HG03469 (cell line): ENCODE data around the gene CARTPT.

ENCODE experiments used
- ATAC-seq: cut with Tn5 transposase; IDR thresholded peaks from one replicate; pipeline ENCODE4 v1.9.1; 2021; ENCODE audit warnings: mild to moderate bottlenecking, moderate library complexity, moderate number of reproducible peaks; ENCODE audit not compliant: unreplicated experiment

Gene CARTPT

GRCh38 chr5:71719063-71719964 is at the start of gene CARTPT:
Gene CARTPT (plus strand): TSS chr5:71719275. CDS start chr5:71719294, 19 bp downstream.
- ATAC-seq = no peak

- ATAC-seq = no peak
Measured at GRCh38 chr5:71677977-71678376, 41.1 kb upstream of the CARTPT start.

- ATAC-seq = no peak
Measured at GRCh38 chr5:71679714-71680113, 39.4 kb upstream of the CARTPT start.

- ATAC-seq = no peak
Measured at GRCh38 chr5:71680510-71680909, 38.6 kb upstream of the CARTPT start.

- ATAC-seq = no peak
Measured at GRCh38 chr5:71681296-71681695, 37.8 kb upstream of the CARTPT start.

- no peak for ATAC-seq
Measured at GRCh38 chr5:71684309-71684708, 34.8 kb upstream of the CARTPT start.

- ATAC-seq = no peak
Measured at GRCh38 chr5:71693828-71694427, 25.1 kb upstream of the CARTPT start.

GRCh38 chr5:71695071-71695470 is 24.0 kb upstream of the CARTPT start:
- ATAC-seq = no peak

- no peak for ATAC-seq
Measured at GRCh38 chr5:71695595-71695994, 23.5 kb upstream of the CARTPT start.

GRCh38 chr5:71697967-71698366 is 21.1 kb upstream of the CARTPT start:
- ATAC-seq = no peak

- no peak for ATAC-seq
Measured at GRCh38 chr5:71699233-71699632, 19.8 kb upstream of the CARTPT start.

- no peak for ATAC-seq
Measured at GRCh38 chr5:71699751-71700150, 19.3 kb upstream of the CARTPT start.

- ATAC-seq = no peak
Measured at GRCh38 chr5:71700803-71701202, 18.3 kb upstream of the CARTPT start.

- ATAC-seq = no peak
Measured at GRCh38 chr5:71701407-71701806, 17.7 kb upstream of the CARTPT start.

GRCh38 chr5:71703941-71704340 is 15.1 kb upstream of the CARTPT start:
- no peak for ATAC-seq

GRCh38 chr5:71705421-71705820 is 13.7 kb upstream of the CARTPT start:
- ATAC-seq = no peak

- ATAC-seq = no peak
Measured at GRCh38 chr5:71706906-71707305, 12.2 kb upstream of the CARTPT start.

- ATAC-seq = no peak
Measured at GRCh38 chr5:71711610-71712009, 7.5 kb upstream of the CARTPT start.

- no peak for ATAC-seq
Measured at GRCh38 chr5:71714911-71715310, 4.2 kb upstream of the CARTPT start.

- no peak for ATAC-seq
Measured at GRCh38 chr5:71727978-71728377, 8.9 kb downstream of the CARTPT start.

- ATAC-seq = no peak
Measured at GRCh38 chr5:71731015-71731414, 11.9 kb downstream of the CARTPT start.

GRCh38 chr5:71732011-71732410 is 12.9 kb downstream of the CARTPT start:
- no peak for ATAC-seq
